ENCODE data around the gene ISG15.
"Not testable (repeated sequence)": the region's sequence is repeated elsewhere in the genome, so short reads cannot be mapped to it uniquely, and the experiment has no call there.

ISG15 gene

GRCh38 chr1:975896-976683 lies 37.2 kb upstream of the ISG15 start:
- peak in 1 of 2 donors; percentile 64 for DNase-seq

GRCh38 chr1:976791-977190 lies 36.5 kb upstream of the ISG15 start:
- DNase-seq: not testable (repeated sequence)

- DNase-seq: no peak
Observed at GRCh38 chr1:978069-978834, 35.0 kb upstream of the ISG15 start.

GRCh38 chr1:978835-979743 lies 34.2 kb upstream of the ISG15 start:
- DNase-seq: no peak

- DNase-seq: no peak
Observed at GRCh38 chr1:979744-980072, 33.6 kb upstream of the ISG15 start.

GRCh38 chr1:980137-980571 lies 33.1 kb upstream of the ISG15 start:
- no peak for DNase-seq

- no peak for DNase-seq
Observed at GRCh38 chr1:980602-981395, 32.5 kb upstream of the ISG15 start.

GRCh38 chr1:981491-981954 lies 31.8 kb upstream of the ISG15 start:
- no peak for DNase-seq

- DNase-seq: no peak
Observed at GRCh38 chr1:981955-982558, 31.2 kb upstream of the ISG15 start, which contains the start of gene PERM1. PERM1 (minus strand) TSS chr1:982093; CDS start chr1:981029, 1,064 bp downstream.

- DNase-seq: no peak
Observed at GRCh38 chr1:982765-983436, 30.4 kb upstream of the ISG15 start.

GRCh38 chr1:983798-984475 lies 29.4 kb upstream of the ISG15 start:
- peak in 1 of 2 donors; percentile 65 for DNase-seq

- no peak for DNase-seq
Observed at GRCh38 chr1:984476-984814, 28.9 kb upstream of the ISG15 start.

- DNase-seq: no peak
Observed at GRCh38 chr1:985126-985525, 28.2 kb upstream of the ISG15 start.

GRCh38 chr1:988061-988460 lies 25.2 kb upstream of the ISG15 start:
- not testable (repeated sequence) for DNase-seq

- DNase-seq: not testable (repeated sequence)
Observed at GRCh38 chr1:991275-991674, 22.0 kb upstream of the ISG15 start.

- no peak for DNase-seq
Observed at GRCh38 chr1:991895-992294, 21.4 kb upstream of the ISG15 start.

- DNase-seq: no peak
Observed at GRCh38 chr1:992362-992761, 20.9 kb upstream of the ISG15 start.

- no peak for DNase-seq
Observed at GRCh38 chr1:993379-993995, 19.8 kb upstream of the ISG15 start.

GRCh38 chr1:994546-994945 lies 18.8 kb upstream of the ISG15 start:
- not testable (repeated sequence) for DNase-seq
